ENCODE results near the gene DLG3.

The DLG3 gene

DNA sequence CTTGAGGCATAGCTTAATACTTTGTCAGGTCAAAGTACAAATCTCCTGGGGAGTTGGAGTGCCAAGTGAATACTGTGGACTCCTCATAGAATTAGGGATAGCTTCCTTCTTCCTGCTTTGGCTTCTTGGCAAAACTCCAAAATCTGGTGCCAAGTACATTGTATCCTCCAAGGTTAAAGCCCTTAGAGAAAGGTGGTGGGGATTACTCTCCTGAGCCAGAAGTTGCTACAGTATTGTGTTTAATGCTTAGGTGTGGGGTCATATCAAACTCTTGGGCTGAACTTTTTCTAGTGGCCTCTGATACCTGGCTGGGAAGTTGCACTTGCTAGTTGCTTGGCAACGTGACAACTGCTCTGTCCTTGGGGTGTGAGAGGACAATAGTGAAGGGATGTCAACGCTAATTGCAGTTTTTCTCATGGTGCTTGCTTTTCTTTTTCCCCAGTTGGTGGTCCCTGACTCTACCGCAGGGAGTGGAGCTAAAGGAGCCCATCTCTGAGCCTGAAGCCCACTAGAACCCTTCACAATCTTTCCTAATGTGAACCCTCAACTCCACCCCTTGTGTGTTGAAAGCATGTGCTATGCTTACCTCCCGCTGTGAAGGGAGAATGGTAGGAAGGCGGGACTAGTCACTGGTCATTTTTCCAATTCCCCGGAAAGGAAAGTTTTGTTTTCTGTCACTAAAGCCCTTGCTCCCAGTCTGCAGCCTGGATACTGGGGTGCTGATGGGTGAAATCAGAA, 35.5 kb downstream of the DLG3 start:
- H3K27me3 ChIP-seq (replicated peaks): no peaks in the 10 kb centered on the region
- peak overlapping the region; percentile 91 for H3K27ac ChIP-seq
- peak overlapping the region; percentile 27 for H3K4me3 ChIP-seq (ENCODE audit: low read depth, low read length)
- no peaks in the 10 kb centered on the region for H3K36me3 ChIP-seq (replicated peaks)
- TF ChIP-seq CTCF (IDR thresholded peaks at IDR 0.05; ENCODE audit: low read depth, low read length, missing control alignments): no peak
- peak; percentile 29 for DNase-seq
- in situ Hi-C loops (cut with HindIII; ENCODE audit: low pct_ligation_motif_present, low sequenced_read_pairs): no loop called here

- Histone ChIP-seq H3K36me3 (replicated peaks) (no peaks in the 10 kb centered on the region), H3K27ac (peak overlapping the region; percentile 91), H3K4me3 (ENCODE audit: low read depth, low read length) (peak overlapping the region; percentile 27), H3K27me3 (replicated peaks) (no peaks in the 10 kb centered on the region)
- in situ Hi-C loops (cut with HindIII; ENCODE audit: low pct_ligation_motif_present, low sequenced_read_pairs): no loop called here
- TF ChIP-seq CTCF (IDR thresholded peaks at IDR 0.05; ENCODE audit: low read depth, low read length, missing control alignments): no peak
- peak; percentile 20 for DNase-seq
These were observed 36.0 kb downstream of the DLG3 start for GRCh38 chrX:70480660-70481018.

GRCh38 chrX:70481471-70482270, 37.0 kb downstream of the DLG3 start:
- H3K27me3 ChIP-seq (replicated peaks): no peaks in the 10 kb centered on the region
- no peak overlapping the region for H3K4me3 ChIP-seq (ENCODE audit: low read depth, low read length)
- no peak for TF ChIP-seq CTCF (IDR thresholded peaks at IDR 0.05; ENCODE audit: low read depth, low read length, missing control alignments)
- in situ Hi-C loops (cut with HindIII; ENCODE audit: low pct_ligation_motif_present, low sequenced_read_pairs): no loop called here
- no peak overlapping the region for H3K27ac ChIP-seq
- DNase-seq: no peak
- no peaks in the 10 kb centered on the region for H3K36me3 ChIP-seq (replicated peaks)

- in situ Hi-C loops (cut with HindIII; ENCODE audit: low pct_ligation_motif_present, low sequenced_read_pairs): no loop called here
- no peak for TF ChIP-seq CTCF (IDR thresholded peaks at IDR 0.05; ENCODE audit: low read depth, low read length, missing control alignments)
- Histone ChIP-seq H3K27ac (no peak overlapping the region), H3K27me3 (replicated peaks) (no peaks in the 10 kb centered on the region), H3K36me3 (replicated peaks) (no peaks in the 10 kb centered on the region), H3K4me3 (ENCODE audit: low read depth, low read length) (no peak overlapping the region)
- DNase-seq: no peak
These were observed 37.7 kb downstream of the DLG3 start for GRCh38 chrX:70482300-70482699.

DNA sequence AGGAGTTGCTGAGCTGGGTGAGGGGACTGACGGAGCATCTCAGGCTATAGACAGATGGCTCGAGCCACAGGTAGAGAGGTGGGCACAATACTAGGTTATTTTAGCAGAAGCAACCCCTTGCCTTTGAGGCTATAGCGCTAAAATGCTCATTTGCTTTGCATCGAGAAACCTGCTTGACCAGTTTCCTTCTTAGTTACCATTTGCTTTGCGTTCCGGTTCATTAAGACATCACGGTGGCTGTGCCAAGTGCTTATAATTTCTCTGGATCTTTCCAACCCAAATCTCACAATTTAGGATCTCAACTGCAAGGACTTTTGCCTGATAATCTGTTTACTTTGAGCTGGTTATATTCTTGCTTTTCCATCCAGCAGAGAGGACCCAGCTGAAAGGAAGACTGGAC, 40.8 kb downstream of the DLG3 start:
- no peak for DNase-seq
- H3K27ac ChIP-seq: no peak overlapping the region
- no peak overlapping the region for H3K4me3 ChIP-seq (ENCODE audit: low read depth, low read length)
- no peak for TF ChIP-seq CTCF (IDR thresholded peaks at IDR 0.05; ENCODE audit: low read depth, low read length, missing control alignments)
- in situ Hi-C loops (cut with HindIII; ENCODE audit: low pct_ligation_motif_present, low sequenced_read_pairs): no loop called here
- no peaks in the 10 kb centered on the region for H3K27me3 ChIP-seq (replicated peaks)
- no peaks in the 10 kb centered on the region for H3K36me3 ChIP-seq (replicated peaks)

All from brain microvascular endothelial cell (primary cell).